ENCODE results near the gene TMEM158. TPM values are rescaled to one million over a fixed set of nuclear protein-coding genes. Genes with fewer than 3 reads are reported as not detected.

TMEM158 gene
- total RNA-seq, 4 donors from 2014 or later, result 3.1 to 8.5 (median 5.3) TPM

GRCh38 chr3:45188719-45189659 is 37.1 kb downstream of the TMEM158 start:
- Histone ChIP-seq H3K27ac (no peak overlapping the region), H3K36me3 (no peaks in the 10 kb centered on the region)
- ATAC-seq, result no peak

GRCh38 chr3:45187694-45188141 is 38.4 kb downstream of the TMEM158 start:
- H3K4me3 ChIP-seq, result no peak overlapping the region
- H3K27me3 ChIP-seq, result no peaks in the 10 kb centered on the region
- TF ChIP-seq CTCF (IDR thresholded peaks at IDR 0.05) (no peak), POLR2AphosphoS5 (IDR thresholded peaks at IDR 0.05) (no peak), EP300 (IDR thresholded peaks at IDR 0.05) (no peak), POLR2A (IDR thresholded peaks at IDR 0.05) (no peak)
- no peak overlapping the region for H3K27ac ChIP-seq
- no peak for ATAC-seq
- H3K9me3 ChIP-seq, result no peaks in the 10 kb centered on the region
- WGBS, 2 donors (ENCODE audit: low coverage in 1 of 2), result 80% methylated on average over 1 of the region's 3 CpGs; no CpG with 5 or more reads in 1 of the 2 donors
- peaks cover 0 to 11% (median 0%) of the 10 kb centered on the region in 3 donors for H3K4me1 ChIP-seq
- no peaks in the 10 kb centered on the region for H3K36me3 ChIP-seq

More at GRCh38 chr3:45188719-45189659, 37.1 kb downstream of the TMEM158 start:
- TF ChIP-seq EP300 (IDR thresholded peaks at IDR 0.05) (no peak), POLR2A (IDR thresholded peaks at IDR 0.05) (no peak), POLR2AphosphoS5 (IDR thresholded peaks at IDR 0.05) (no peak), CTCF (IDR thresholded peaks at IDR 0.05) (no peak)
- WGBS, 2 donors (ENCODE audit: low coverage in 1 of 2), result 68% methylated on average over 4 to 5 of the region's 8 CpGs
- Histone ChIP-seq H3K9me3 (no peaks in the 10 kb centered on the region), H3K4me3 (no peak overlapping the region), H3K4me1 (no peaks in the 10 kb centered on the region), H3K27me3 (no peaks in the 10 kb centered on the region)

GRCh38 chr3:45186871-45187270 is 39.2 kb downstream of the TMEM158 start:
- no peaks in the 10 kb centered on the region for H3K27me3 ChIP-seq
- 93 to 100% methylated on average over 1 to 4 of the region's 6 CpGs for WGBS, 2 donors (ENCODE audit: low coverage in 1 of 2)
- no peaks in the 10 kb centered on the region for H3K9me3 ChIP-seq
- no peak for ATAC-seq
- no peak overlapping the region for H3K4me3 ChIP-seq
- peaks cover 0 to 16% (median 0%) of the 10 kb centered on the region in 3 donors for H3K4me1 ChIP-seq
- no peaks in the 10 kb centered on the region for H3K36me3 ChIP-seq
- no peak overlapping the region for H3K27ac ChIP-seq
- TF ChIP-seq CTCF (IDR thresholded peaks at IDR 0.05) (no peak), EP300 (IDR thresholded peaks at IDR 0.05) (no peak), POLR2AphosphoS5 (IDR thresholded peaks at IDR 0.05) (no peak), POLR2A (IDR thresholded peaks at IDR 0.05) (no peak)

GRCh38 chr3:45185461-45185860 is 40.6 kb downstream of the TMEM158 start:
- 95 to 100% methylated on average over 1 to 5 of the region's 5 CpGs for WGBS, 2 donors (ENCODE audit: low coverage in 1 of 2)
- H3K27ac ChIP-seq, result no peak overlapping the region
- no peak for ATAC-seq

More at GRCh38 chr3:45185461-45185860, 40.6 kb downstream of the TMEM158 start:
- Histone ChIP-seq H3K4me1 (peaks cover 0 to 26% (median 0%) of the 10 kb centered on the region in 3 donors), H3K9me3 (no peaks in the 10 kb centered on the region), H3K27me3 (no peaks in the 10 kb centered on the region), H3K36me3 (no peaks in the 10 kb centered on the region), H3K4me3 (no peak overlapping the region)
- TF ChIP-seq EP300 (IDR thresholded peaks at IDR 0.05) (no peak), POLR2A (IDR thresholded peaks at IDR 0.05) (no peak), CTCF (IDR thresholded peaks at IDR 0.05) (no peak)
